ENCODE data around the gene SLC17A7. TPM values are rescaled to one million over a fixed set of nuclear protein-coding genes. Genes with fewer than 3 reads are reported as not detected.
A peak's percentile ranks its signal among the peaks of the same experiment; 100 is the strongest.

Gene SLC17A7
- total and polyA plus RNA-seq, 2 donors (not counting 1 experiment from before 2014, with no cell fraction given) = 0.60 to 0.89 TPM

GRCh38 chr19:49469828-49470614 lies 28.7 kb upstream of the SLC17A7 start:
- H3K4me2 ChIP-seq (replicated peaks; ENCODE audit: low read depth, low read length, poor library complexity, severe bottlenecking) = peak overlapping the region; percentile 59
- ATAC-seq (ENCODE audit: low read depth) = peak; percentile 52

More at GRCh38 chr19:49469828-49470614, 28.7 kb upstream of the SLC17A7 start:
- Histone ChIP-seq H3K4me1 (ENCODE audit: control insufficient read depth in 2 of 2, insufficient read depth in 2 of 2, low read length in 2 of 2) (peaks cover 51 to 64% of the 10 kb centered on the region in 2 donors), H2AFZ (ENCODE audit: insufficient read depth, low read depth, low read length, poor library complexity, severe bottlenecking) (peak overlapping the region; percentile 37), H3K79me2 (ENCODE audit: control insufficient read depth, insufficient read depth, low read length) (peaks cover 17% of the 10 kb centered on the region), H3K4me3 (ENCODE audit: control extremely low read depth in 1 of 5, extremely low read depth in 1 of 5, insufficient read depth in 1 of 5, low read depth in 2 of 5, low read length in 4 of 5) (peak overlapping the region in 1 of 5 experiments; percentile 23), H3K27me3 (replicated peaks in 1 of 4; ENCODE audit: control extremely low read depth in 1 of 4, control insufficient read depth in 3 of 4, insufficient read depth in 4 of 4, low read length in 3 of 4) (no peaks in the 10 kb centered on the region), H3K27ac (ENCODE audit: low read length in 2 of 2) (peak overlapping the region; percentile 96 to 98), H3K9me3 (ENCODE audit: control extremely low read depth in 1 of 3, control insufficient read depth in 2 of 3, insufficient read depth in 1 of 3, low read length in 2 of 3) (peaks cover 0 to 17% (median 0%) of the 10 kb centered on the region in 3 donors), H3K36me3 (replicated peaks in 1 of 2; ENCODE audit: control extremely low read depth in 1 of 2, control insufficient read depth in 1 of 2, extremely low read depth in 1 of 2, insufficient read depth in 2 of 2, low read length in 1 of 2) (peaks cover 0 to 16% of the 10 kb centered on the region in 2 experiments), H3K9ac (ENCODE audit: low read length) (peak overlapping the region; percentile 45), H4K20me1 (ENCODE audit: control insufficient read depth, insufficient read depth, low read length, poor library complexity, severe bottlenecking) (no peaks in the 10 kb centered on the region)
- Mint-ChIP-seq H3K4me1 (peaks cover 49% of the 10 kb centered on the region), H3K27me3 (no peaks in the 10 kb centered on the region), H3K4me3 (peak overlapping the region; percentile 67), H3K9me3 (ENCODE audit: insufficient read depth) (no peaks in the 10 kb centered on the region), H3K27ac (peak overlapping the region; percentile 98)
- peak; percentile 93 for DNase-seq
- CTCF ChIA-PET = interaction anchor here (0.6 to 5.7 kb wide), 35 partner anchors 9 to 372 kb away, joined by 3 to 70 read pairs (median 4); partner anchors contain the start of genes ALDH16A1, CD37, GFY and KASH5
- 12% methylated on average over 20 of the region's 25 CpGs for WGBS (ENCODE audit: insufficient coverage)
- intact Hi-C loops (cut with micrococcal nuclease) = loop anchor here (1.0 to 10.0 kb wide), 9 partner anchors 17 to 835 kb away; partner anchors contain the start of genes ALDH16A1, DBP, KASH5 and RPL13A
- POLR2A ChIA-PET = interaction anchor here (0.6 to 3.5 kb wide), 17 partner anchors 9 to 206 kb away, joined by 3 to 57 read pairs (median 5); partner anchors contain the start of genes ALDH16A1, CD37, PIH1D1 and RPS11
- TF ChIP-seq EZH2 (IDR thresholded peaks at IDR 0.05; ENCODE audit: borderline replicate concordance, insufficient read depth, low read depth, low read length, poor library complexity, severe bottlenecking) (no peak), CTCF (IDR thresholded peaks at IDR 0.05) (peak; percentile 78)
